Measurements from ENCODE around the gene ZDHHC9. TPM values are rescaled to one million over a fixed set of nuclear protein-coding genes. Genes with fewer than 3 reads are reported as not detected.

Gene ZDHHC9
- total and polyA plus RNA-seq, 9 of the 15 experiments (the other 6 are each of a cell fraction or from before 2014, with no cell fraction given), result 6.8 to 22.4 (median 9.1) TPM

DNA sequence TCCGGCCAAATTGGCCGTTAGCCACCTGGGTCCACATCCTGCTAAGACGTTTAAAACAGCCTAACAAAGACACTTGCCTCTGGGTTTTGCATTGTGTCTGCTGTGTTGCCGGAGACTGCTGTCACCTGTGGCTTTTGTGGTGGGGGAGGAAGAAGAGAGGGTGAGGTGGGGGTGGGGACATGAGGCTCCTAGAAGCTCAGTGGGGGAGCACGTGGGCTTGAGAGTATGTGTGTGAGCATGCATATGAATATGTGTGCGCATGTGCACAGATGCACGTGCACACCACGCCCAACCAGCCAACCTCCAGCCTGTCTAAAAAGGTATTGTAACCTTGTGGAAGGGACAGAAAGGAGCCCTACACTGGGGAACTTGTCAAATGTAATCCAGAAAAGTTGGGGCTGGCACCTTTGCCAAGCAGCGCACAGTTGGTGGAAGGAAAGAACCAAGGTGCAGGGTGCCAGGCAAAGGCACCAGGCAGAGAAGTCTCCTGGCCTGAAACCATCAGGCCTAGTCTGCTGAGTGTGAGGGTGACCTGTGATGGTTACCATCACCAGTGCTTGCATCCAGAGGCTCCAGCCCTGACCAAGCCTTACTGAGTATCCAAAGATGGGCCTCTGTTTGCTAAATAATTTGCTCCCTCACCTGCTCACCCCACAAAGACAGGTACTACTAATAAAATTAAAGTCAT, 74.1 kb downstream of the ZDHHC9 start (continued):
- TF ChIP-seq, protein P1, sequence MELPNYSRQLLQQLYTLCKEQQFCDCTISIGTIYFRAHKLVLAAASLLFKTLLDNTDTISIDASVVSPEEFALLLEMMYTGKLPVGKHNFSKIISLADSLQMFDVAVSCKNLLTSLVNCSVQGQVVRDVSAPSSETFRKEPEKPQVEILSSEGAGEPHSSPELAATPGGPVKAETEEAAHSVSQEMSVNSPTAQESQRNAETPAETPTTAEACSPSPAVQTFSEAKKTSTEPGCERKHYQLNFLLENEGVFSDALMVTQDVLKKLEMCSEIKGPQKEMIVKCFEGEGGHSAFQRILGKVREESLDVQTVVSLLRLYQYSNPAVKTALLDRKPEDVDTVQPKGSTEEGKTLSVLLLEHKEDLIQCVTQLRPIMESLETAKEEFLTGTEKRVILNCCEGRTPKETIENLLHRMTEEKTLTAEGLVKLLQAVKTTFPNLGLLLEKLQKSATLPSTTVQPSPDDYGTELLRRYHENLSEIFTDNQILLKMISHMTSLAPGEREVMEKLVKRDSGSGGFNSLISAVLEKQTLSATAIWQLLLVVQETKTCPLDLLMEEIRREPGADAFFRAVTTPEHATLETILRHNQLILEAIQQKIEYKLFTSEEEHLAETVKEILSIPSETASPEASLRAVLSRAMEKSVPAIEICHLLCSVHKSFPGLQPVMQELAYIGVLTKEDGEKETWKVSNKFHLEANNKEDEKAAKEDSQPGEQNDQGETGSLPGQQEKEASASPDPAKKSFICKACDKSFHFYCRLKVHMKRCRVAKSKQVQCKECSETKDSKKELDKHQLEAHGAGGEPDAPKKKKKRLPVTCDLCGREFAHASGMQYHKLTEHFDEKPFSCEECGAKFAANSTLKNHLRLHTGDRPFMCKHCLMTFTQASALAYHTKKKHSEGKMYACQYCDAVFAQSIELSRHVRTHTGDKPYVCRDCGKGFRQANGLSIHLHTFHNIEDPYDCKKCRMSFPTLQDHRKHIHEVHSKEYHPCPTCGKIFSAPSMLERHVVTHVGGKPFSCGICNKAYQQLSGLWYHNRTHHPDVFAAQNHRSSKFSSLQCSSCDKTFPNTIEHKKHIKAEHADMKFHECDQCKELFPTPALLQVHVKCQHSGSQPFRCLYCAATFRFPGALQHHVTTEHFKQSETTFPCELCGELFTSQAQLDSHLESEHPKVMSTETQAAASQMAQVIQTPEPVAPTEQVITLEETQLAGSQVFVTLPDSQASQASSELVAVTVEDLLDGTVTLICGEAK (IDR thresholded peaks at IDR 0.05), result no peak
- TF ChIP-seq, protein P1 (CRISPR knock-in tag; IDR thresholded peaks at IDR 0.05), result no peak
- TF ChIP-seq ZNF239 (CRISPR knock-in tag; IDR thresholded peaks at IDR 0.05), result no peak
- no peak for TF ChIP-seq DNMT1 (IDR thresholded peaks at IDR 0.05)
- peak; percentile 63; the same call in 1 of the 2 replicates for TF ChIP-seq BHLHE40 (IDR thresholded peaks at IDR 0.05; ENCODE audit: low read length)
- TF ChIP-seq CEBPG (CRISPR knock-in tag; IDR thresholded peaks at IDR 0.05), result no peak
- TF ChIP-seq CEBPG (tag; conservative IDR thresholded peaks at IDR 0.05 in 1 of 2, IDR thresholded peaks at IDR 0.05 in 1 of 2), result no peak
- no peak for TF ChIP-seq DMBX1 (CRISPR knock-in tag; IDR thresholded peaks at IDR 0.05; ENCODE audit: borderline replicate concordance)
- TF ChIP-seq CREM (IDR thresholded peaks at IDR 0.05; ENCODE audit: low read depth), result no peak
- TF ChIP-seq, protein P2, sequence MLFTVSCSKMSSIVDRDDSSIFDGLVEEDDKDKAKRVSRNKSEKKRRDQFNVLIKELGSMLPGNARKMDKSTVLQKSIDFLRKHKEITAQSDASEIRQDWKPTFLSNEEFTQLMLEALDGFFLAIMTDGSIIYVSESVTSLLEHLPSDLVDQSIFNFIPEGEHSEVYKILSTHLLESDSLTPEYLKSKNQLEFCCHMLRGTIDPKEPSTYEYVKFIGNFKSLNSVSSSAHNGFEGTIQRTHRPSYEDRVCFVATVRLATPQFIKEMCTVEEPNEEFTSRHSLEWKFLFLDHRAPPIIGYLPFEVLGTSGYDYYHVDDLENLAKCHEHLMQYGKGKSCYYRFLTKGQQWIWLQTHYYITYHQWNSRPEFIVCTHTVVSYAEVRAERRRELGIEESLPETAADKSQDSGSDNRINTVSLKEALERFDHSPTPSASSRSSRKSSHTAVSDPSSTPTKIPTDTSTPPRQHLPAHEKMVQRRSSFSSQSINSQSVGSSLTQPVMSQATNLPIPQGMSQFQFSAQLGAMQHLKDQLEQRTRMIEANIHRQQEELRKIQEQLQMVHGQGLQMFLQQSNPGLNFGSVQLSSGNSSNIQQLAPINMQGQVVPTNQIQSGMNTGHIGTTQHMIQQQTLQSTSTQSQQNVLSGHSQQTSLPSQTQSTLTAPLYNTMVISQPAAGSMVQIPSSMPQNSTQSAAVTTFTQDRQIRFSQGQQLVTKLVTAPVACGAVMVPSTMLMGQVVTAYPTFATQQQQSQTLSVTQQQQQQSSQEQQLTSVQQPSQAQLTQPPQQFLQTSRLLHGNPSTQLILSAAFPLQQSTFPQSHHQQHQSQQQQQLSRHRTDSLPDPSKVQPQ (CRISPR knock-in tag; IDR thresholded peaks at IDR 0.05; ENCODE audit: borderline replicate concordance), result no peak
- no peak for TF ChIP-seq ZNF217 (CRISPR knock-in tag; IDR thresholded peaks at IDR 0.05)
- TF ChIP-seq ZNF431 (CRISPR knock-in tag; IDR thresholded peaks at IDR 0.05), result no peak

Measured in K562 (cell line).